HepG2 (cell line): ENCODE results near the gene ZNF644. TPM values are rescaled to one million over a fixed set of nuclear protein-coding genes. Genes with fewer than 3 reads are reported as not detected.

Experiments used
- BRF2 ChIP-seq: sonication (generic); formaldehyde crosslinking; IDR thresholded peaks from 2 replicates; pipeline ENCODE4 v1.8.1; 2022; ENCODE audit warnings: mild to moderate bottlenecking, missing genetic modification reagents
- EHMT2 ChIP-seq: fragments of 200-600 bp; sonication (generic); IDR thresholded peaks from 2 replicates; pipeline ENCODE4 v1.7.0; 2017; ENCODE audit warnings: antibody characterized with exemption, low read depth, low read length, borderline replicate concordance
- FLYWCH1 ChIP-seq: sonication (generic); formaldehyde crosslinking; IDR thresholded peaks from 2 replicates; pipeline ENCODE4 v1.8.1; 2023; ENCODE audit warnings: mild to moderate bottlenecking, missing genetic modification reagents
- FOXK2 ChIP-seq: fragments of 450-650 bp; IDR thresholded peaks from 2 replicates; pipeline ENCODE4 v1.6.1; 2016
- FOXP4 ChIP-seq: sonication (generic); formaldehyde crosslinking; IDR thresholded peaks from 2 replicates; pipeline ENCODE4 v1.4.0; 2020; ENCODE audit warnings: missing genetic modification reagents
- HES4 ChIP-seq: sonication (generic); formaldehyde crosslinking; IDR thresholded peaks from 2 replicates; pipeline ENCODE4 v1.9.0; 2021; ENCODE audit warnings: mild to moderate bottlenecking, missing genetic modification reagents, borderline replicate concordance
- HMG20B ChIP-seq: conservative IDR thresholded peaks from 2 replicates; pipeline ENCODE4 v1.6.1; 2016; ENCODE audit warnings: missing genetic modification reagents, missing compliant biosample characterization
- IRF2 ChIP-seq: IDR thresholded peaks from 2 replicates; pipeline ENCODE4 v1.6.1; 2018; ENCODE audit warnings: missing genetic modification reagents, missing compliant biosample characterization
- KLF16 ChIP-seq, 2 experiments: sonication (generic) in 1 of 2; formaldehyde crosslinking in 1 of 2; IDR thresholded peaks; 2 replicates each; pipeline versions ENCODE4 v1.6.1 to v1.8.0; 2016 to 2023; ENCODE audit warnings: missing genetic modification reagents in 2 of 2, missing compliant biosample characterization in 1 of 2
- MAF1 ChIP-seq: sonication (generic); formaldehyde crosslinking; IDR thresholded peaks from 2 replicates; pipeline ENCODE4 v1.5.0; 2020; ENCODE audit warnings: missing genetic modification reagents, borderline replicate concordance
- PAWR ChIP-seq: sonication (generic); formaldehyde crosslinking; IDR thresholded peaks from 2 replicates; pipeline ENCODE4 v1.4.0; 2020; ENCODE audit warnings: missing genetic modification reagents, mild to moderate bottlenecking, borderline replicate concordance
- SSRP1 ChIP-seq: IDR thresholded peaks from 2 replicates; pipeline ENCODE4 v1.6.1; 2016; ENCODE audit warnings: control low read depth
- TAF15 ChIP-seq: fragments of 200-400 bp; formaldehyde crosslinking; IDR thresholded peaks from one replicate; pipeline ENCODE4 v1.6.1; 2018; ENCODE audit warnings: mild to moderate bottlenecking, low read depth, low read length; ENCODE audit not compliant: poor library complexity, severe bottlenecking
- THAP7 ChIP-seq: sonication (generic); formaldehyde crosslinking; IDR thresholded peaks from 2 replicates; pipeline ENCODE4 v1.8.1; 2023; ENCODE audit warnings: mild to moderate bottlenecking, missing genetic modification reagents
- ZC3H4 ChIP-seq: sonication (generic); formaldehyde crosslinking; IDR thresholded peaks from 2 replicates; pipeline ENCODE4 v1.4.0; 2020; ENCODE audit warnings: missing genetic modification reagents, borderline replicate concordance
- ZKSCAN1 ChIP-seq: fragments of 150-350 bp; IDR thresholded peaks from 2 replicates; pipeline ENCODE4 v1.6.1; 2014; ENCODE audit warnings: low read length
- ZNF17 ChIP-seq: sonication (generic); formaldehyde crosslinking; IDR thresholded peaks from 2 replicates; pipeline ENCODE4 v1.5.0; 2020; ENCODE audit warnings: mild to moderate bottlenecking, missing genetic modification reagents
- ZNF652 ChIP-seq: IDR thresholded peaks from 2 replicates; pipeline ENCODE4 v1.6.1; 2016; ENCODE audit warnings: low read depth, borderline replicate concordance
- ZNF792 ChIP-seq: IDR thresholded peaks from 2 replicates; pipeline ENCODE4 v1.6.1; 2016
- ZNF879 ChIP-seq: sonication (generic); formaldehyde crosslinking; IDR thresholded peaks from 2 replicates; pipeline ENCODE4 v1.8.1; 2023; ENCODE audit warnings: missing genetic modification reagents
- ZSCAN31 ChIP-seq: sonication (generic); formaldehyde crosslinking; IDR thresholded peaks from 2 replicates; pipeline ENCODE4 v1.5.0; 2020; ENCODE audit warnings: low read depth, mild to moderate bottlenecking, missing genetic modification reagents
- polyA plus RNA-seq, 8 experiments: library from polyadenylated mRNA; depleted of rRNA in 3 of 8; stranded (reverse) in 7 of 8; unstranded in 1 of 8; fragments of >200 nt; fragmentation: Illumina TruSeq in 4 of 8; extraction: Trizol in 4 of 8; gene quantifications; 2 replicates each; pipeline versions ENCODE4 v1.2.1 to v1.2.3, GENCODE V29; 2011 to 2016; ENCODE audit warnings: low read depth in 4 of 8, missing spikeins in 1 of 8, mixed read lengths in 1 of 8; ENCODE audit not compliant: insufficient read depth in 1 of 8
- total RNA-seq, 5 experiments: library from RNA; depleted of rRNA; stranded (reverse); fragments of >200 nt; fragmentation: Illumina TruSeq; extraction: Trizol; gene quantifications; 2 replicates each; pipeline ENCODE4 v1.2.3, GENCODE V29; 2016; ENCODE audit warnings: low read depth in 1 of 5
- TF ChIP-seq, protein P1 (sequence below): fragments of 450-650 bp; IDR thresholded peaks from 2 replicates; pipeline ENCODE4 v1.6.1; 2017; ENCODE audit warnings: mild to moderate bottlenecking
- TF ChIP-seq, protein P2 (sequence below): sonication (generic); formaldehyde crosslinking; IDR thresholded peaks from 2 replicates; pipeline ENCODE4 v1.5.1; 2020; ENCODE audit warnings: missing genetic modification reagents, mild to moderate bottlenecking, borderline replicate concordance

Gene ZNF644
- total and polyA plus RNA-seq, 2 of the 13 experiments (the other 11 are each of a cell fraction or from before 2014, with no cell fraction given): 17.7 to 51.7 TPM

- no peak for TF ChIP-seq TAF15
- no peak for TF ChIP-seq HMG20B (CRISPR knock-in tag)
- TF ChIP-seq KLF16 (CRISPR knock-in tag; IDR thresholded peaks at IDR 0.05): no peak
- TF ChIP-seq ZNF792: peak; percentile 32; the same call in 1 of the 2 replicates
- no peak for TF ChIP-seq ZKSCAN1
- no peak for TF ChIP-seq ZNF652
- no peak for TF ChIP-seq EHMT2
- TF ChIP-seq MAF1 (CRISPR knock-in tag): no peak
- no peak for TF ChIP-seq ZNF879 (CRISPR knock-in tag)
- no peak for TF ChIP-seq PAWR
- TF ChIP-seq, protein P1, sequence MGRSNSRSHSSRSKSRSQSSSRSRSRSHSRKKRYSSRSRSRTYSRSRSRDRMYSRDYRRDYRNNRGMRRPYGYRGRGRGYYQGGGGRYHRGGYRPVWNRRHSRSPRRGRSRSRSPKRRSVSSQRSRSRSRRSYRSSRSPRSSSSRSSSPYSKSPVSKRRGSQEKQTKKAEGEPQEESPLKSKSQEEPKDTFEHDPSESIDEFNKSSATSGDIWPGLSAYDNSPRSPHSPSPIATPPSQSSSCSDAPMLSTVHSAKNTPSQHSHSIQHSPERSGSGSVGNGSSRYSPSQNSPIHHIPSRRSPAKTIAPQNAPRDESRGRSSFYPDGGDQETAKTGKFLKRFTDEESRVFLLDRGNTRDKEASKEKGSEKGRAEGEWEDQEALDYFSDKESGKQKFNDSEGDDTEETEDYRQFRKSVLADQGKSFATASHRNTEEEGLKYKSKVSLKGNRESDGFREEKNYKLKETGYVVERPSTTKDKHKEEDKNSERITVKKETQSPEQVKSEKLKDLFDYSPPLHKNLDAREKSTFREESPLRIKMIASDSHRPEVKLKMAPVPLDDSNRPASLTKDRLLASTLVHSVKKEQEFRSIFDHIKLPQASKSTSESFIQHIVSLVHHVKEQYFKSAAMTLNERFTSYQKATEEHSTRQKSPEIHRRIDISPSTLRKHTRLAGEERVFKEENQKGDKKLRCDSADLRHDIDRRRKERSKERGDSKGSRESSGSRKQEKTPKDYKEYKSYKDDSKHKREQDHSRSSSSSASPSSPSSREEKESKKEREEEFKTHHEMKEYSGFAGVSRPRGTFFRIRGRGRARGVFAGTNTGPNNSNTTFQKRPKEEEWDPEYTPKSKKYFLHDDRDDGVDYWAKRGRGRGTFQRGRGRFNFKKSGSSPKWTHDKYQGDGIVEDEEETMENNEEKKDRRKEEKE: no peak
- no peak for TF ChIP-seq ZC3H4 (CRISPR knock-in tag)
- no peak for TF ChIP-seq FLYWCH1 (CRISPR knock-in tag)
- peak; percentile 28; the same call in 1 of the 2 replicates for TF ChIP-seq IRF2 (CRISPR knock-in tag)
- peak; percentile 75 for TF ChIP-seq FOXP4 (CRISPR knock-in tag)
- TF ChIP-seq HES4: no peak
- TF ChIP-seq ZNF17 (CRISPR knock-in tag): no peak
- no peak for TF ChIP-seq THAP7 (CRISPR knock-in tag)
- no peak for TF ChIP-seq BRF2 (CRISPR knock-in tag)
- TF ChIP-seq, protein P2, sequence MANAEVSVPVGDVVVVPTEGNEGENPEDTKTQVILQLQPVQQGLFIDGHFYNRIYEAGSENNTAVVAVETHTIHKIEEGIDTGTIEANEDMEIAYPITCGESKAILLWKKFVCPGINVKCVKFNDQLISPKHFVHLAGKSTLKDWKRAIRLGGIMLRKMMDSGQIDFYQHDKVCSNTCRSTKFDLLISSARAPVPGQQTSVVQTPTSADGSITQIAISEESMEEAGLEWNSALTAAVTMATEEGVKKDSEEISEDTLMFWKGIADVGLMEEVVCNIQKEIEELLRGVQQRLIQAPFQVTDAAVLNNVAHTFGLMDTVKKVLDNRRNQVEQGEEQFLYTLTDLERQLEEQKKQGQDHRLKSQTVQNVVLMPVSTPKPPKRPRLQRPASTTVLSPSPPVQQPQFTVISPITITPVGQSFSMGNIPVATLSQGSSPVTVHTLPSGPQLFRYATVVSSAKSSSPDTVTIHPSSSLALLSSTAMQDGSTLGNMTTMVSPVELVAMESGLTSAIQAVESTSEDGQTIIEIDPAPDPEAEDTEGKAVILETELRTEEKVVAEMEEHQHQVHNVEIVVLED (CRISPR knock-in tag): no peak
- TF ChIP-seq SSRP1 (CRISPR knock-in tag): no peak
- TF ChIP-seq FOXK2: no peak
- no peak for TF ChIP-seq ZSCAN31 (CRISPR knock-in tag)
These were observed 4.5 kb upstream of the ZNF644 start (continued) for GRCh38 chr1:91026320-91026719.
